ENCODE data around the gene CD207.
"Not testable (repeated sequence)": the region's sequence is repeated elsewhere in the genome, so short reads cannot be mapped to it uniquely, and the experiment has no call there.

The CD207 gene

GRCh38 chr2:70828914-70829824 lies 6.4 kb downstream of the CD207 start:
- DNase-seq, result no peak

GRCh38 chr2:70828115-70828514 lies 7.5 kb downstream of the CD207 start:
- no peak for DNase-seq

GRCh38 chr2:70827388-70827787 lies 8.2 kb downstream of the CD207 start:
- no peak for DNase-seq

- DNase-seq, result no peak
Measured at GRCh38 chr2:70826696-70827350, 8.8 kb downstream of the CD207 start.

GRCh38 chr2:70823249-70823648 lies 12.4 kb downstream of the CD207 start:
- no peak for DNase-seq

GRCh38 chr2:70822843-70823242 lies 12.8 kb downstream of the CD207 start:
- DNase-seq, result no peak

- no peak for DNase-seq
Measured at GRCh38 chr2:70820499-70820898, 15.1 kb downstream of the CD207 start, which contains the start of gene CLEC4F. Gene CLEC4F, minus strand, starts transcription at chr2:70820599. Its CDS starts 76 bp downstream, at chr2:70820523.

GRCh38 chr2:70817284-70817954 lies 18.2 kb downstream of the CD207 start:
- no peak for DNase-seq

GRCh38 chr2:70816726-70817125 lies 18.9 kb downstream of the CD207 start:
- DNase-seq, result no peak

GRCh38 chr2:70808983-70809958 lies 26.3 kb downstream of the CD207 start:
- no peak for DNase-seq

- no peak for DNase-seq
Measured at GRCh38 chr2:70807828-70808118, 27.8 kb downstream of the CD207 start.

- no peak for DNase-seq
Measured at GRCh38 chr2:70807102-70807827, 28.4 kb downstream of the CD207 start.

GRCh38 chr2:70806620-70807019 lies 29.0 kb downstream of the CD207 start:
- DNase-seq, result no peak

GRCh38 chr2:70806013-70806412 lies 29.6 kb downstream of the CD207 start:
- no peak for DNase-seq

GRCh38 chr2:70801607-70802263 lies 33.9 kb downstream of the CD207 start:
- no peak for DNase-seq

GRCh38 chr2:70799706-70800105 lies 35.9 kb downstream of the CD207 start:
- DNase-seq, result no peak

- DNase-seq, result not testable (repeated sequence)
Measured at GRCh38 chr2:70797996-70798395, 37.6 kb downstream of the CD207 start.

- DNase-seq, result no peak
Measured at GRCh38 chr2:70797506-70797905, 38.1 kb downstream of the CD207 start.

GRCh38 chr2:70796262-70796661 lies 39.4 kb downstream of the CD207 start:
- DNase-seq, result no peak

- no peak for DNase-seq
Measured at GRCh38 chr2:70795164-70795995, 40.2 kb downstream of the CD207 start.
